ENCODE measurements around the gene FAAP20.

The FAAP20 gene

GRCh38 chr1:2224631-2225428 is 30.3 kb upstream of the FAAP20 start:
- H3K4me3 ChIP-seq (replicated peaks in 1 of 2; ENCODE audit: low read depth in 2 of 2, low read length in 2 of 2): no peak overlapping the region
- no peak for DNase-seq (ENCODE audit: low read depth in 2 of 2)
- TF ChIP-seq CTCF (IDR thresholded peaks at IDR 0.05; ENCODE audit: low read depth, low read length): no peak

DNA sequence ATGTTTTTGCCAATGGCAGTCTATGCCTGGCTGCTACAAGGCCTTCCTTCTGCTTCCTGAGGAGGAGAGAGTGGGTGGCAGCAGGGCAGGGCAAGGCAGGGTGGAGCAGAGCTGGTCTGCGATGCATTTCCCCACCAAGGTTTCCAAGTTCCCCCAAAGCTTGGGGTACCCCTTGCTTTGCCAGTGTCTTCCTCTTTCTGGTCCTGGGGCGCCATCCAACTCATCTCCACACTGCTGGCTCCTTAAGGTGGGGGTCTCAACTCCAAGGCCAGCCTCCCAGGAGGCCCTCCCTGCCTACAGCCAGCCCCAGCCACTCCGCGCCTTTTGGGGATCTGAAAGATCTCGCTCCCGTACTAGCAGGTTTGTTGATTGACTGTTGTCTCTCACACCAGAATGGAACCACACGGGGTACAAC is 29.6 kb upstream of the FAAP20 start:
- DNase-seq (ENCODE audit: low read depth in 2 of 2): no peak
- no peak for TF ChIP-seq CTCF (IDR thresholded peaks at IDR 0.05; ENCODE audit: low read depth, low read length)
- no peak overlapping the region for H3K4me3 ChIP-seq (replicated peaks in 1 of 2; ENCODE audit: low read depth in 2 of 2, low read length in 2 of 2)

DNA sequence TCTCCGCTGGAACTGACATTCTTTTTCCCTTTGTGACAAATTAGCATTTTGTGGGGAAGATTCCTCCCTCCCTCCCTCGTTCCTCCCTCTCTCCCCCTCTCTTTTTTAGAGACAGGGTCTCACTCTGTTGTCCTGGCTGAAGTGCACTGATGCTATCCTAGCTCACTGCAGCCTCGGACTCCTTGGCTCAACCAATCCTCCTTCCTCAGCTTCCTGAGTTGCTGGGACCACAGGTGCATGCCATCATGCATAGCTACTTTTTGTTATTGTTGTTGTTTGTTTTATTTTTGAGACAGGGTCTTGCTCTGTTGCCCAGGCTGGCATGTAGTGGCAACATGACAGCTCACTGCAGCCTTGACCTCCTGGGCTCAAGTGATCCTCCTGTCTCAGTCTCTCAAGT is 26.7 kb upstream of the FAAP20 start:
- TF ChIP-seq CTCF (IDR thresholded peaks at IDR 0.05; ENCODE audit: low read depth, low read length): no peak
- no peak for DNase-seq (ENCODE audit: low read depth in 2 of 2)
- H3K4me3 ChIP-seq (replicated peaks in 1 of 2; ENCODE audit: low read depth in 2 of 2, low read length in 2 of 2): no peak overlapping the region

- no peak for TF ChIP-seq CTCF (IDR thresholded peaks at IDR 0.05; ENCODE audit: low read depth, low read length)
- DNase-seq (ENCODE audit: low read depth in 2 of 2): no peak
- no peak overlapping the region for H3K4me3 ChIP-seq (replicated peaks in 1 of 2; ENCODE audit: low read depth in 2 of 2, low read length in 2 of 2)
Measured at GRCh38 chr1:2216767-2217058, 22.1 kb upstream of the FAAP20 start.

DNA sequence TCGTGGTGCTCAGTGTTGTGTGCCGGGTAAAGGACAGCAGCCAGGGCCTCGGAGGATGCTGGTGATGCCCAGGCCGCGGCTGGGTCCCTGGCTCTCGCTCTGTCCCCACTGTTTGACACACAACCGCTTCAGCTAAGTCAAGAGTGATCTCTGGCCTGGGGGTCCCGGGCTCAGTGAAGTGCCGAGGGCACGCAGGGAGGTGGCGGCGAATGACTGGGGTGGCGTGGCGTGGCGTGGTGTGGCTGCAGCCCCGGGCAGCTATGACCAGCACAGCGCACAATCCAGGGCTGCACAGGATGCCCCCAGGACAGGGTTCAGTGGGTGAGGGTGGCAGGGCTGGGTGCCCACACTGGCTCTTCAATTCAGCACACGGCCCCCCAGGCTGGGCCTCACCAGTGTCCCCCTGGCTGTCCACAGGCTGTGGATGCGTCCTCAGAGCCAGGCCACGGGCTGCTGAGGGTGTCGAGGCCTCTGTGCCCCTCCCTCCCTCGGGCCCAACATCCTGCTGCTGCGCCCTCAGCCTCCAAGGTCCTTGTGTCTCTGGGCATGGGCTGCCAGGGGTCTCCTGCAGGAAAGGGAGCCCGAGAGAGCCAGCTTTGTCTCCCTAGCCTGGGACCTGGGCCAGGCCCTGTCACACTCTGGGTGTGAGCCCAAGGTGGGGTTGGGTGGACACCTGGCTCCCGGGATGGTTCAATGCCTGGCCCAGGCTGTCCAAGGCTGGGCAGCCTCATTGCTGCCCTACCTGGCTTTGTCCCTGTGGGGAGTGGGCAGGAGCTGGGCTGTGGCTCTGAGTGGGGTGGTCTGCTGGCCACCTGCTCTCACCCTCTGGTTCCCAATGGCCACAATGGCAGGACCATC is 21.6 kb upstream of the FAAP20 start:
- H3K4me3 ChIP-seq (replicated peaks in 1 of 2; ENCODE audit: low read depth in 2 of 2, low read length in 2 of 2): no peak overlapping the region
- no peak for DNase-seq (ENCODE audit: low read depth in 2 of 2)
- no peak for TF ChIP-seq CTCF (IDR thresholded peaks at IDR 0.05; ENCODE audit: low read depth, low read length)

DNA sequence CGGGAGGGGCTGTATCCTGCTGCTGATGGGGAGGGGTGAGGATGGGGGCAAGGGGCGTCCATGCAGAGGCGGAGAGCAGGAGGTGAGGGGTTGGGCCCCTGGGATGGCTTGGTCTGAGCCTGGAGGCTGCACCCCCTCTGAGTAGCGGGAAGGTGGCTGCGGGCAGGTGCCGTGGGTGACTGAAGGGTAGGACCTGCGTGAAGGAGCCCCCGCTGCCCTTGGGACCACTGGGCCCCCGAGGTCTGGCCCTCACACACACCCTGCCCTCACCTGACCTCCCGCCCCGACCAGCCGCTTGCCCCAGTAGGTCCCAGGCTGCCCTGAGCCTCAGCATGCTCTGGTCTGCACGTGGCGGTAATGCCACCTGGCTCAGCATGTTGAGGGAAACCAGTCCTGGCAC is 20.8 kb upstream of the FAAP20 start:
- DNase-seq (ENCODE audit: low read depth in 2 of 2): no peak
- no peak for TF ChIP-seq CTCF (IDR thresholded peaks at IDR 0.05; ENCODE audit: low read depth, low read length)
- H3K4me3 ChIP-seq (replicated peaks in 1 of 2; ENCODE audit: low read depth in 2 of 2, low read length in 2 of 2): no peak overlapping the region
